DMS153 treated with DMSO at 0.1 percent for 48 hours (cell line): ENCODE results near the gene ZNRF3.
"Not testable (repeated sequence)": the region's sequence is repeated elsewhere in the genome, so short reads cannot be mapped to it uniquely, and the experiment has no call there.

Experiments used
- DNase-seq: peaks from one replicate; lab custom pipeline; 2025; ENCODE audit not compliant: unreplicated experiment; lab: John Stamatoyannopoulos, UW

The ZNRF3 gene

GRCh38 chr22:28882878-28883656 is at the start of gene ZNRF3:
Gene ZNRF3, plus strand, starts transcription at chr22:28883572. Its CDS starts 195 bp downstream, at chr22:28883767.
- peak; percentile 91 for DNase-seq

- DNase-seq, result no peak
These were observed 47.7 kb upstream of the ZNRF3 start for GRCh38 chr22:28835630-28836189.

- no peak for DNase-seq
These were observed 45.7 kb upstream of the ZNRF3 start for GRCh38 chr22:28837640-28838039.

GRCh38 chr22:28838971-28839370 is 44.4 kb upstream of the ZNRF3 start:
- no peak for DNase-seq

GRCh38 chr22:28841111-28841510 is 42.3 kb upstream of the ZNRF3 start:
- DNase-seq, result no peak

GRCh38 chr22:28843633-28844032 is 39.7 kb upstream of the ZNRF3 start:
- no peak for DNase-seq

- DNase-seq, result not testable (repeated sequence)
These were observed 39.1 kb upstream of the ZNRF3 start for GRCh38 chr22:28844277-28844676.

- DNase-seq, result no peak
These were observed 36.4 kb upstream of the ZNRF3 start for GRCh38 chr22:28846994-28847393.

- DNase-seq, result peak; percentile 42
These were observed 27.8 kb upstream of the ZNRF3 start for GRCh38 chr22:28855355-28856094.

GRCh38 chr22:28856095-28856455 is 27.3 kb upstream of the ZNRF3 start:
- DNase-seq, result no peak

- no peak for DNase-seq
These were observed 26.1 kb upstream of the ZNRF3 start for GRCh38 chr22:28857288-28857687.

- DNase-seq, result no peak
These were observed 18.3 kb upstream of the ZNRF3 start for GRCh38 chr22:28864878-28865596.

- DNase-seq, result no peak
These were observed 16.2 kb upstream of the ZNRF3 start for GRCh38 chr22:28867191-28867590.

GRCh38 chr22:28868389-28868788 is 15.0 kb upstream of the ZNRF3 start:
- not testable (repeated sequence) for DNase-seq

GRCh38 chr22:28869736-28870135 is 13.6 kb upstream of the ZNRF3 start:
- DNase-seq, result no peak

- no peak for DNase-seq
These were observed 10.0 kb upstream of the ZNRF3 start for GRCh38 chr22:28873183-28873963.

- DNase-seq, result no peak
These were observed 9.3 kb upstream of the ZNRF3 start for GRCh38 chr22:28874061-28874460.

- DNase-seq, result no peak
These were observed 8.5 kb upstream of the ZNRF3 start for GRCh38 chr22:28874811-28875320.

GRCh38 chr22:28882545-28882877 is 861 bp upstream of the ZNRF3 start:
- no peak for DNase-seq

GRCh38 chr22:28883657-28883916 is 215 bp downstream of the ZNRF3 start:
- no peak for DNase-seq
